ENCODE measurements around the gene POU2F1. TPM values are rescaled to one million over a fixed set of nuclear protein-coding genes. Genes with fewer than 3 reads are reported as not detected.

POU2F1 gene
- total RNA-seq, 1 donor from 2014 or later, result 5.6 TPM

DNA sequence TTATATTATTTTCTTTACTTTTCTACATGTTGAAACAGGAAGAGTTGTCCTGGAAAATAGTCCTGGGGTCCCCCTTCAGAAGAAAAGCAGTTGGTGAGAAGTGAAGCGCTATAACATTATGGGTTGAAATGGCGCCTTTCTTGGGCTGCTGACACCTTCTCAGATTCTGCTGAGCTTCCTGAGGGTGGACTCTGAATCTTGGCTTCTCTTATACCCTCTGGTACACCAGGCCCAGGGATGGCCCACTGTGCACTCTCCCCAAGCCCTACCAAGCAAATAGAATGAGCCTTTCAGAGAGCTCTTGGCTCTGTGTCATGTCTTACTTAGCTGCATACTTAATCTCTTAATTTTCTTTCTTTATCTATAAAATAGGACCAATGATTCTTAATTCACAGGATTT is 255.4 kb downstream of the POU2F1 start:
- DNase-seq, result no peak

Other genes starting within 250 kb of the POU2F1 start
- gene ILDR2, start 245.3 kb upstream of the POU2F1 start, total RNA-seq, result under 0.01 and 1.0 TPM in 2 replicates
- not detected in 2 replicates for gene MAEL, start 231.6 kb upstream of the POU2F1 start, total RNA-seq
- gene GPA33, start 130.5 kb upstream of the POU2F1 start, total RNA-seq, result not detected in 2 replicates
- gene STYXL2, start 126.8 kb upstream of the POU2F1 start, total RNA-seq, result not detected in 2 replicates

Measured in dermis blood vessel endothelial cell (primary cell).